ENCODE measurements around the gene FOXL3. TPM values are rescaled to one million over a fixed set of nuclear protein-coding genes. Genes with fewer than 3 reads are reported as not detected.

The FOXL3 gene
- total and polyA plus RNA-seq, 11 donors, result not detected

DNA sequence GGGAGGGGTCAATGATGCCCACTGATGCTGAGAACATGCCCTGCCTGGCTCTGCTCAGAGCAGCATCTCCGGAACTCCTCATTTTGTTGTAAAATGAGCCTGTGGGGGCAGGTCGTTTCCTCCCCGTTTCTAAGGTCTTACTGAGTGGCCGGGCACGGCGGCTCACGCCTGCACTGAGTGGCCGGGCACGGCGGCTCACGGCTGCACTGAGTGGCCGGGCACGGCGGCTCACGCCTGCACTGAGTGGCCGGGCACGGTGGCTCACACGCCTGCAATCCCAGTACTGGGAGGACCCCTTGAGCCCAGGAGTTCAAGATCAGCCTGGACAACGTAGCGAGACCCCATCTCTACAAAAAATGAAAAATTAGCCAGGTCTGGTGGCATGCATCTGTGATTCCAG, 39.0 kb upstream of the FOXL3 start:
- H3K36me3 ChIP-seq, result peaks cover 0 to 86% (median 70%) of the 10 kb centered on the region in 9 donors
- WGBS, 4 donors, result 95 to 97% (median 96%) methylated on average over 18 to 20 of the region's 20 CpGs
- ATAC-seq (peak in 1 of 4 donors; percentile 48), DNase-seq (peak in 1 of 5 donors; percentile 23)
- TF ChIP-seq CTCF (IDR thresholded peaks at IDR 0.05) (no peak), POLR2A (IDR thresholded peaks at IDR 0.05) (no peak)
- H3K4me1 ChIP-seq, result no peaks in the 10 kb centered on the region
- no peaks in the 10 kb centered on the region for H3K9me3 ChIP-seq
- no peak overlapping the region for H3K27ac ChIP-seq
- H3K4me3 ChIP-seq, result no peak overlapping the region
- no peaks in the 10 kb centered on the region for H3K27me3 ChIP-seq
- intact Hi-C loops (cut with DNase I), result no loop called here

GRCh38 chr7:251446-252175, 38.4 kb upstream of the FOXL3 start:
- Histone ChIP-seq H3K4me1 (no peaks in the 10 kb centered on the region), H3K27ac (no peak overlapping the region), H3K9me3 (no peaks in the 10 kb centered on the region), H3K4me3 (no peak overlapping the region), H3K27me3 (no peaks in the 10 kb centered on the region), H3K36me3 (peaks cover 0 to 86% (median 74%) of the 10 kb centered on the region in 9 donors)
- TF ChIP-seq POLR2A (IDR thresholded peaks at IDR 0.05) (no peak), CTCF (IDR thresholded peaks at IDR 0.05) (no peak)
- peak in 1 of 5 donors; percentile 48 for DNase-seq
- no peak for ATAC-seq
- intact Hi-C loops (cut with DNase I), result no loop called here
- 87 to 92% (median 90%) methylated on average over 21 of the region's 21 CpGs for WGBS, 4 donors

DNA sequence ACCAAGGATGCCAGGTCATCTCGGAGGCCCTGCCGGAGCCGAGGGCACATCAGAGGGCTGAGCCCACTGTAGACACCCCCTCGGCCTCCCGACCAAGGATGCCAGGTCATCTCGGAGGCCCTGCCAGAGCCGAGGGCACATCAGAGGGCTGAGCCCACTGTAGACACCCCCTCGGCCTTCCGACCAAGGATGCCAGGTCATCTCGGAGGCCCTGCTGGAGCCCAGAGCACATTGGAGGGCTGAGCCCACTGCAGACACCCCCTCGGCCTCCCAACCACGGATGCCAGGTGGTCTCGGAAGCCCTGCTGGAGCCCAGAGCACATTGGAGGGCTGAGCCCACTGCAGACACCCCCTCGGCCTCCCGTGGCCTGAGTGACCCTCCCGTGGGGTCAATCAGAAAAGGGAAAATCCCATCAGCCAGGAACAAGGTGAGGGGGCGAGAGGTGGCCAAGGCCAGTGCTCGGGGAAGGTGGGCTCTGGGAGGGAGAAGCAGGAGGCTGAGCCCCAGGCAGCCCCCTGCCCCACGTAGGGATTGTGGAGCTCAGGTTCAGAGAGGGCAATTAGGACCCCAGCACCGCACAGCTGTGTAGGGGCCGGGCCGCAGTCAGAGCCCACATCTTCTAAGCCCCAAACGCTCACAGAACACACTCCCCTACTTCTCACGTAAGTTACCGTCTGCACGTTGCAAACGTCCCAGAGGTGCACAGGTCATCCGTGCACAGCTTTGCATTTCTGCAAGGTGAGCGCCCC, 37.6 kb upstream of the FOXL3 start:
- H3K4me1 ChIP-seq, result no peaks in the 10 kb centered on the region
- DNase-seq (peak in 1 of 5 donors; percentile 46), ATAC-seq (no peak)
- TF ChIP-seq POLR2A (IDR thresholded peaks at IDR 0.05) (no peak), CTCF (IDR thresholded peaks at IDR 0.05) (no peak)
- no peak overlapping the region for H3K4me3 ChIP-seq
- intact Hi-C loops (cut with DNase I), result no loop called here
- H3K27ac ChIP-seq, result no peak overlapping the region
- peaks cover 0 to 86% (median 75%) of the 10 kb centered on the region in 9 donors for H3K36me3 ChIP-seq
- H3K27me3 ChIP-seq, result no peaks in the 10 kb centered on the region
- no peaks in the 10 kb centered on the region for H3K9me3 ChIP-seq
- 87 to 95% (median 94%) methylated on average over 18 to 29 of the region's 29 CpGs for WGBS, 4 donors

DNA sequence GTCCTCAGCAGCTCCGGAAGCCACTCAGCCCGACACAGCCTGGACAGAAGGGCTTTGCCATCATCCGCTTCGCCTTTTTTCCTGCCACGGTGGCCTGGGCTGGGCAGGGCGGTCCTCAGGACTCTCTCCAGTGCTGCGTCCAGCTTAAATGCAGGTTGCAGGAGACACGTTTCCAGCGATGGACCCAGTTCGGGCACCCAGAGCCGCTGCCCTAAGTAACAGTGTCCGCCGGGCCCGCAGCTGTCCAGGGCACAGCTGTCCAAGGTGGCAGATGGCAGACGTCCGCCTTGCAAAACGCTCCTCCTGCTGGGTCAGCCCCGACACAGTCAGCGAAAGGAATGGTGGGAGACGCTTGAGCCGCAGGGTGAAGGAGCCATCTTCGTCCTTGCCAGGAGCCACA, 37.0 kb upstream of the FOXL3 start:
- Histone ChIP-seq H3K27ac (no peak overlapping the region), H3K27me3 (no peaks in the 10 kb centered on the region), H3K36me3 (peaks cover 0 to 84% (median 70%) of the 10 kb centered on the region in 9 donors), H3K4me3 (no peak overlapping the region), H3K4me1 (no peaks in the 10 kb centered on the region), H3K9me3 (no peaks in the 10 kb centered on the region)
- ATAC-seq, result no peak
- WGBS, 4 donors, result 92 to 95% (median 95%) methylated on average over 16 to 22 of the region's 22 CpGs
- intact Hi-C loops (cut with DNase I), result no loop called here
- DNase-seq, result peak in 1 of 5 donors; percentile 39
- TF ChIP-seq CTCF (IDR thresholded peaks at IDR 0.05) (no peak), POLR2A (IDR thresholded peaks at IDR 0.05) (no peak)
